Neuron (in vitro differentiated cells): Measurements from ENCODE around the gene SLC40A1.
"Not testable (repeated sequence)": the region's sequence is repeated elsewhere in the genome, so short reads cannot be mapped to it uniquely, and the experiment has no call there.

Experiments
- H2AFZ ChIP-seq: one replicate; pipeline ENCODE4 v1.6.1; 2013; ENCODE audit warnings: low read depth, mild to moderate bottlenecking, inconsistent platforms, low read length, moderate library complexity
- H3K27me3 ChIP-seq: one replicate; pipeline ENCODE4 v1.6.1; 2013; ENCODE audit warnings: low read length; ENCODE audit not compliant: insufficient read depth
- H3K36me3 ChIP-seq: one replicate; pipeline ENCODE4 v1.6.1; 2013; ENCODE audit warnings: low read length; ENCODE audit not compliant: insufficient read depth
- H3K4me1 ChIP-seq: one replicate; pipeline ENCODE4 v1.6.1; 2013; ENCODE audit warnings: low read length; ENCODE audit not compliant: insufficient read depth
- H3K4me3 ChIP-seq: 2 replicates; pipeline ENCODE4 v1.5.1; 2013; ENCODE audit warnings: mild to moderate bottlenecking, low read length, moderate library complexity
- H3K9me3 ChIP-seq: one replicate; pipeline ENCODE4 v1.6.1; 2013; ENCODE audit warnings: low read length

SLC40A1 gene

GRCh38 chr2:189610700-189611099 lies 30.1 kb upstream of the SLC40A1 start:
- Histone ChIP-seq H3K4me1 (no peaks in the 10 kb centered on the region), H3K27me3 (no peaks in the 10 kb centered on the region)

DNA sequence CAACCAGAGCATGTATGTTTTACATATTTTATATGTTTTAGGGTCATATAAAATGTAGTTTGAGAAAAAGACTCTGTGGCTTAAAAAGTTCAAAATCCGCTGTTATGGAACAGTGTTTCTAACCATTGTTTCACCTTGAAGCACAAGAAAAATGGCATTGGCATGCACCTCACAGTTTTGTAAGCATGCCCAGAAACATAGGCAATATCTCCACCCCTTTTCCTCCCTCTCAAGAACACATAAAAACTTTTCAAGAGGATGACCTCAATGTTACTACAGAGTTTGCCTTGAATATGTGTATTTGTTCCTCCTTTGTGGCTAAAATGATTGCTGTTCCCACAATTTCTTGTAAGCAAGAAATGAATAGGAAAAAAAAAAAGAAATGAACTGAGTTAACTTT lies 29.3 kb upstream of the SLC40A1 start:
- no peak overlapping the region for H3K4me3 ChIP-seq
- H3K4me1 ChIP-seq, result no peaks in the 10 kb centered on the region
- H2AFZ ChIP-seq, result no peak overlapping the region
- H3K27me3 ChIP-seq, result no peaks in the 10 kb centered on the region
- no peaks in the 10 kb centered on the region for H3K9me3 ChIP-seq
- no peaks in the 10 kb centered on the region for H3K36me3 ChIP-seq

More at GRCh38 chr2:189610700-189611099, 30.1 kb upstream of the SLC40A1 start:
- no peaks in the 10 kb centered on the region for H3K36me3 ChIP-seq
- no peak overlapping the region for H2AFZ ChIP-seq
- H3K9me3 ChIP-seq, result no peaks in the 10 kb centered on the region
- no peak overlapping the region for H3K4me3 ChIP-seq

GRCh38 chr2:189609423-189609816 lies 28.8 kb upstream of the SLC40A1 start:
- Histone ChIP-seq H3K9me3 (no peaks in the 10 kb centered on the region), H2AFZ (no peak overlapping the region), H3K27me3 (no peaks in the 10 kb centered on the region), H3K4me3 (no peak overlapping the region), H3K36me3 (no peaks in the 10 kb centered on the region), H3K4me1 (no peaks in the 10 kb centered on the region)

GRCh38 chr2:189608795-189609422 lies 28.3 kb upstream of the SLC40A1 start:
- no peak overlapping the region for H2AFZ ChIP-seq
- no peaks in the 10 kb centered on the region for H3K4me1 ChIP-seq
- H3K27me3 ChIP-seq, result no peaks in the 10 kb centered on the region
- H3K9me3 ChIP-seq, result no peaks in the 10 kb centered on the region
- H3K4me3 ChIP-seq, result no peak overlapping the region
- no peaks in the 10 kb centered on the region for H3K36me3 ChIP-seq

GRCh38 chr2:189608170-189608569 lies 27.6 kb upstream of the SLC40A1 start:
- H3K4me3 ChIP-seq, result no peak overlapping the region
- H3K9me3 ChIP-seq, result no peaks in the 10 kb centered on the region
- no peaks in the 10 kb centered on the region for H3K36me3 ChIP-seq

GRCh38 chr2:189602233-189602632 lies 21.6 kb upstream of the SLC40A1 start:
- Histone ChIP-seq H3K4me3 (no peak overlapping the region), H3K36me3 (no peaks in the 10 kb centered on the region), H2AFZ (no peak overlapping the region), H3K27me3 (no peaks in the 10 kb centered on the region), H3K4me1 (no peaks in the 10 kb centered on the region), H3K9me3 (no peaks in the 10 kb centered on the region)

More at GRCh38 chr2:189608170-189608569, 27.6 kb upstream of the SLC40A1 start:
- no peaks in the 10 kb centered on the region for H3K27me3 ChIP-seq
- no peaks in the 10 kb centered on the region for H3K4me1 ChIP-seq
- H2AFZ ChIP-seq, result no peak overlapping the region

DNA sequence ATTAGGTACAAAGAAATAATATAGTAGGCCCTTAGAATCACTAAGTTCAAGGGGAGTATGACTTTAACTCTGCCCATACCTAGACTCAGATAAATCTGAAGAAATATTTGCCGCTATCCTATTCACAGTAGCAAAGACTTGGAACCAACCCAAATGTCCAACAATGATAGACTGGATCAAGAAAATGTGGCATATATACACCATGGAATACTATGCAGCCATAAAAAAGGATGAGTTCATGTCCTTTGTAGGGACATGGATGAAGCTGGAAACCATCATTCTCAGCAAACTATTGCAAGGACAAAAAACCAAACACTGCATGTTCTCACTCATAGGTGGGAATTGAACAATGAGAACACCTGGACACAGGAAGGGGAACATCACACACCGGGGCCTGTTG lies 21.1 kb upstream of the SLC40A1 start:
- not testable (repeated sequence) for H3K27me3 ChIP-seq, H3K4me1 ChIP-seq, H3K4me3 ChIP-seq, H3K36me3 ChIP-seq, H2AFZ ChIP-seq, H3K9me3 ChIP-seq

DNA sequence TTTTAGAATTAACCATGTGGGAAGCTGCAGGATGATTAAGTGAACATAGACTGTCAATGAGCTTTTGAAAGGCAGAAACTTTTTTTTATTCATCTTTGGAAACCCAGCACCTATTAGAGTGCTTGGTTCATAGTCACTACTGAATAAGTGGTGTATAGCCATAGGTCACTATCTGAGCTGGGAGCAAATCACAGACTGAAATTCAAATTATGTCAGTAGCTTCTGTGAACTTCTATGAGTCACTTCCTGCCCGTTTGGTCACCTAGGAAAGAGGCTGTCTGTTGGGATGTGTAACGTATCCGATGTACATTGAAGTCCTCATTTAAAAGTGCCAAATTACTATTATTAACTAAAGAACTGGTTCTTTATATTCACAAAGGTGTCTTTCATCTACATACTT lies 20.5 kb upstream of the SLC40A1 start:
- H2AFZ ChIP-seq, result no peak overlapping the region

DNA sequence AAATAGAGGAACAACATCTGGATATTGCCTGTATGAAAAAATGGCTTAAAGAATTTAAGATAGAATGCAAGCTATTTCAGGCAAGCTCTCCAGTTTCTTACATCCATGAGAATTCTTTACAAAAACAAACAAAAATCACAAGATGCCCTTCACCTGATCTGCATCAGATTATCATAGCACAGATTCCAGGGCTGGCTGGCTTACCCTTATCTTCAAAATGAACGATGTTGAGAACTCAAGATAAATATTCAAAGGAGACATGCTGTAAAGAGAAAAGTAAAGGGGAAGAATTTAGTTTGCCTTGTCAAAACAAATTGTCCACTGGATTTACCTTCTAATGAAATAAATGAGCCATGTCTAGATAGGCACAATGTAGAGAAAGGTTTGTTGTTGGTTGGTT lies 18.7 kb upstream of the SLC40A1 start:
- Histone ChIP-seq H3K4me1 (no peaks in the 10 kb centered on the region), H3K36me3 (no peaks in the 10 kb centered on the region), H3K4me3 (no peak overlapping the region), H2AFZ (no peak overlapping the region), H3K9me3 (no peaks in the 10 kb centered on the region), H3K27me3 (no peaks in the 10 kb centered on the region)

More for the DNA sequence above, 20.5 kb upstream of the SLC40A1 start:
- Histone ChIP-seq H3K4me3 (no peak overlapping the region), H3K4me1 (no peaks in the 10 kb centered on the region), H3K9me3 (no peaks in the 10 kb centered on the region), H3K27me3 (no peaks in the 10 kb centered on the region), H3K36me3 (no peaks in the 10 kb centered on the region)

- no peaks in the 10 kb centered on the region for H3K27me3 ChIP-seq
- no peaks in the 10 kb centered on the region for H3K9me3 ChIP-seq
- no peak overlapping the region for H2AFZ ChIP-seq
- H3K36me3 ChIP-seq, result no peaks in the 10 kb centered on the region
- H3K4me1 ChIP-seq, result no peaks in the 10 kb centered on the region
- no peak overlapping the region for H3K4me3 ChIP-seq
Measured at GRCh38 chr2:189595417-189595816, 14.8 kb upstream of the SLC40A1 start.

DNA sequence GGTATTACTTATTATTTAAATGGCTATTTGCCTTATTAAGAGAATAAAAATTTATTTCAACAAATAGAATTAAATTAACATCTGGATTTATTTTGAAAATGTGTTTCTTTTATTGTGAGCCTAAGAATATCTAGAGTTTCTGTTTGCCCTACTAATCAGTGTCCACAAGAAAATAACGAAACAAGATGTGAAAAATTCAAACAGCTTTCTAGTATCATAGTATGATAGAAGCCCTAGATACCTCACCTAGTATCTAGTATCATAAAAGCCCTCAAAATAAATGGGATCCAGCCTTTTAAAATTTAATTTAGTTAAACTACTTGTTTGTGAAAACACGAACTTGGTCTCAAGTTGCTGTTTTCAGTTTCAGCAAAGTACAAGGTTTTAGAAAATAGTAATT lies 13.7 kb upstream of the SLC40A1 start:
- H3K27me3 ChIP-seq, result no peaks in the 10 kb centered on the region

DNA sequence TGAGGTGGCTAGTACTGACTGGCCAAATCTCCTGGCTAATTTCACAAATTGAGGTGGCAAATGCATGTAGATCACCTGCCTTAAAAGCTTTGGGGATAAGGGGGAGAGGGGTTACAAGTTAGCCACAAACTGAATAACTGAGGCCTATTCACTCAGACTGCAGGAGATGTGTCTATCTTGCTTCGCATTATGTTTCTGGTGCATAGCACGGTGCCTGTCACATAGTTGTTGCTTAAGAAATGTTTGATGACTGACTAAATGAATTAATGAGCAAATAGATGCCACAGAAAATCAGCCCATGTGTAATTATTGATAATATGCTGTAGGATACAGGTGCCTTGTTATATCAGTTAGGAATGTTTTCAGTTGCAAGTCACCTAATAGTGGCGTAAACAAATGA lies 12.5 kb upstream of the SLC40A1 start:
- no peak overlapping the region for H3K4me3 ChIP-seq
- H3K4me1 ChIP-seq, result no peaks in the 10 kb centered on the region
- no peak overlapping the region for H2AFZ ChIP-seq
- no peaks in the 10 kb centered on the region for H3K9me3 ChIP-seq
- no peaks in the 10 kb centered on the region for H3K36me3 ChIP-seq
- no peaks in the 10 kb centered on the region for H3K27me3 ChIP-seq

More for the DNA sequence above, 13.7 kb upstream of the SLC40A1 start:
- Histone ChIP-seq H3K4me3 (no peak overlapping the region), H3K9me3 (no peaks in the 10 kb centered on the region), H2AFZ (no peak overlapping the region), H3K4me1 (no peaks in the 10 kb centered on the region), H3K36me3 (no peaks in the 10 kb centered on the region)

DNA sequence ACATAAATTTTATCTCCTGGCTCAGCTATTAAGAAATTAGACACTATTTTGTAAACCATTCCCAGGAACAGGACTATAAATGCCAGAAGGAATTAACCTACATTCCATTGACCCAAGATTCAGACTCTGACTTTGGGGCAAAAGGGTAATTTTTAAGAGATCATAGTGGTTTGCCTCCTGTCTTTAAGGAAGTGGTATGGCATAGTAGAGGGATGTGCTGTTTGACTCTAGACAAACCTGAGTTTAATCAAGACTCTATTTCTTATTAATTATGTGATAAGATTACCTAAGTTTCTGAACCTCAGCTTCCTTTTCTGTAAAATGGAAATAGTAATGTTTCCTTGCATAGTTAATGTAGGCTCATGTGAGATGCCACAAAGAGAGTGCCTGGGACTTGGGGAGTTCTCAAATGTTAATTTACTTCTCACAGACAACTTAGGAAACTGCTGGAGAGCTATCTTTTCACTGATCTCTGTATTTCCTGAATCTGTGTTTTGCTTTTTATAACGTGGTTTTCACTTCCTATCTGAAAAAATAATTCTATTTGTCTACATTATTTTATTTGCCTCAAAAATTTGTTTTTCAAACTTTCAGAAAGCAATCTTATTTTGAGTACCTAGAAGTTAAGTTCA lies 11.9 kb upstream of the SLC40A1 start:
- Histone ChIP-seq H3K4me1 (no peaks in the 10 kb centered on the region), H3K27me3 (no peaks in the 10 kb centered on the region), H2AFZ (no peak overlapping the region), H3K4me3 (no peak overlapping the region), H3K9me3 (no peaks in the 10 kb centered on the region), H3K36me3 (no peaks in the 10 kb centered on the region)

- no peaks in the 10 kb centered on the region for H3K36me3 ChIP-seq
- no peaks in the 10 kb centered on the region for H3K9me3 ChIP-seq
- H2AFZ ChIP-seq, result no peak overlapping the region
- H3K4me1 ChIP-seq, result no peaks in the 10 kb centered on the region
- no peak overlapping the region for H3K4me3 ChIP-seq
- H3K27me3 ChIP-seq, result no peaks in the 10 kb centered on the region
Measured at GRCh38 chr2:189587780-189588179, 7.2 kb upstream of the SLC40A1 start.
